ENCODE measurements around the gene ACER3. TPM values are rescaled to one million over a fixed set of nuclear protein-coding genes. Genes with fewer than 3 reads are reported as not detected.

Gene ACER3
- total RNA-seq, 1 donor from 2014 or later = 16.2 TPM

DNA sequence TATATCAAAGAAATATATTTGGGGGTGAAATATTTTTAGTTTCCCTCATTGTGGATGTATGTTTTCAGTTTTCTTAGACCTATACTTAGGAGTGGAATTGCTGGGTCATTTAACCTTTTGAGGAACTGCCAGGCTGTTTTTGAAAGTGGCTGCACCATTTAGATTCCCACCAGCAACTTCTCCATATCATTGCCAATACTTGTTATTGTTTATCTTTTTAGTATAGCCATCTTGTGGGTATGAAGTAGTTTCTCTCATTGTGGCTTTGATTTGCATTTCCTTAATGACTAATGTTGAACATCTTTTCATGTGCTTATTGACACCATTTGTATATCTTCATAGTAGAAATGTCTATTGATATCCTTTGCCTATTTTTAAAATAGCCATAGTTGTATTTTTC lies 111.3 kb downstream of the ACER3 start:
- DNase-seq (ENCODE audit: extremely low spot score in 2 of 2) = no peak
- H3K27me3 ChIP-seq = no peaks in the 10 kb centered on the region
- no peak overlapping the region for H3K27ac ChIP-seq
- no peaks in the 10 kb centered on the region for H3K4me1 ChIP-seq
- TF ChIP-seq POLR2AphosphoS5 (IDR thresholded peaks at IDR 0.05; ENCODE audit: insufficient read depth in 1 of 2, low read depth in 1 of 2) (no peak), CTCF (IDR thresholded peaks at IDR 0.05) (no peak), POLR2A (IDR thresholded peaks at IDR 0.05) (no peak)
- no peak overlapping the region for H3K4me3 ChIP-seq
- intact Hi-C loops (cut with DNase I) = no loop called here
- H3K36me3 ChIP-seq = peaks cover 0 to under 1% of the 10 kb centered on the region in 2 donors
- no peaks in the 10 kb centered on the region for H3K9me3 ChIP-seq

- no peak overlapping the region for H3K27ac ChIP-seq
- H3K4me3 ChIP-seq = no peak overlapping the region
- no peaks in the 10 kb centered on the region for H3K9me3 ChIP-seq
- intact Hi-C loops (cut with DNase I) = no loop called here
- TF ChIP-seq CTCF (IDR thresholded peaks at IDR 0.05) = no peak
- no peak for TF ChIP-seq POLR2A (IDR thresholded peaks at IDR 0.05)
- H3K4me1 ChIP-seq = no peaks in the 10 kb centered on the region
- H3K36me3 ChIP-seq = peaks cover 0 to 12% of the 10 kb centered on the region in 2 donors
- no peaks in the 10 kb centered on the region for H3K27me3 ChIP-seq
- DNase-seq (ENCODE audit: extremely low spot score in 2 of 2) = no peak
These were observed 113.6 kb downstream of the ACER3 start for GRCh38 chr11:76974179-76974891.

DNA sequence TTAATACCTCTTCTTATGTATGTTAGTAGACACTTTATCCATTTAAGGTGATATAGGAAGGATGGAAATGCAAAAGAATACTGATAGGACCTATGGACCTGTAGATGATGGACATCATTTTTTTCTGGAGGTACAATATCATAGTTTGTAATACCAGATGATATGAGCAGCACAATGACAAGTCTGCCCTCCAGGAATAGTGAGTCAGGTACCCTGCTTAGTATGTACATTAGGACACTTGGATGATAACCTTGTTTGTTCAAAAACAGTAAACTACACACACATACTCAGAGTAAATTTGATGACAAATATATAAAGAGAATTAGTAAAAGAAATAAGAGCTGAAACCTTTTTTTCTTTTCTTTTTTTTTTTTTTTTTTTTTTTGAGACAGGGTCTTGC lies 114.8 kb downstream of the ACER3 start:
- Histone ChIP-seq H3K27me3 (no peaks in the 10 kb centered on the region), H3K27ac (no peak overlapping the region), H3K9me3 (no peaks in the 10 kb centered on the region), H3K4me3 (no peak overlapping the region), H3K36me3 (peaks cover 0 to 12% of the 10 kb centered on the region in 2 donors), H3K4me1 (no peaks in the 10 kb centered on the region)
- intact Hi-C loops (cut with DNase I) = no loop called here
- no peak for TF ChIP-seq POLR2A (IDR thresholded peaks at IDR 0.05)
- no peak for TF ChIP-seq CTCF (IDR thresholded peaks at IDR 0.05)
- TF ChIP-seq POLR2AphosphoS5 (IDR thresholded peaks at IDR 0.05; ENCODE audit: insufficient read depth in 1 of 2, low read depth in 1 of 2) = no peak
- DNase-seq (ENCODE audit: extremely low spot score in 2 of 2) = no peak

DNA sequence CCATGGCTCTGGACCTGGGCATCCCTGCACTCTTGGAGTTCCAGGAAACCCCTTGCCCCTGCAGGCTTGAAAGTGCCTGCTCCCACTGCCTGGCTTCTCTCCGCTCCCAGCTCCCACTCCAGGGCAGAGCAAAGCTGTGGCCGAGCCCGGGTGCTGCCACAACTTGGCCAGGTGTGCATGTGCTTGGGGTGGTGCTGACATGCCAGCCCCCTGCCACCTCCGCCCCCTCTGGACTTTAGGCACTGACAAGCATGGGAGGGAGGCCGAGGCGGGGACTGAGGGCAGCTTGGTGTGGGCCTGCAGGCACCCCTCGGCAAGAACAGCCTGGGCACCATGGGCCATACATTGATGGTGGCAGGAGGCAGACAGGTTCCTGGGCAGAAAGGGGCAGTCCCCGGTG lies 117.1 kb downstream of the ACER3 start:
- Histone ChIP-seq H3K9me3 (no peaks in the 10 kb centered on the region), H3K27ac (no peak overlapping the region), H3K27me3 (no peaks in the 10 kb centered on the region), H3K4me1 (no peaks in the 10 kb centered on the region), H3K4me3 (no peak overlapping the region), H3K36me3 (peaks cover 0 to 12% of the 10 kb centered on the region in 2 donors)
- DNase-seq (ENCODE audit: extremely low spot score in 2 of 2) = no peak
- intact Hi-C loops (cut with DNase I) = no loop called here
- TF ChIP-seq POLR2AphosphoS5 (IDR thresholded peaks at IDR 0.05; ENCODE audit: insufficient read depth in 1 of 2, low read depth in 1 of 2) (no peak), CTCF (IDR thresholded peaks at IDR 0.05) (no peak), POLR2A (IDR thresholded peaks at IDR 0.05) (no peak)

DNA sequence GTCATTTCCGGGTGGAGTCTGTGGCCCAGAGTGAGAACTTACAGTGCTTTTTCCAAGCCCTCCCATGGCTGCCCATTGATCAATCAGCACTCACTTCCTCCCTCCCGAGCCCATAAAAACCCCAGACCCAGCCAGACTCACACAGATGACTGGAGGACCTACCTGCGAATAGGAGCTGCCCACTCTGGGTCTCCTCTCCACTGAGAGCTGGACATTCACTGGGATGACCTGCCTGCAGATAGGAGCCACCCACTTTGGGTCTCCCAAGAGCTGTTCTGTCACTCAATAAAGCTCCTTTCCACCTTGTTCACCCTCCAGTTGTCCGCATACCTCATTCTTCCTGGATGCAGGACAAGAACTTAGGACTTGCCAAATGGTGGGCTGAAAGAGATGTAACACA lies 117.5 kb downstream of the ACER3 start:
- H3K36me3 ChIP-seq = peaks cover 0 to 12% of the 10 kb centered on the region in 2 donors
- intact Hi-C loops (cut with DNase I) = no loop called here
- H3K4me1 ChIP-seq = no peaks in the 10 kb centered on the region
- H3K27ac ChIP-seq = no peak overlapping the region
- no peaks in the 10 kb centered on the region for H3K9me3 ChIP-seq
- no peaks in the 10 kb centered on the region for H3K27me3 ChIP-seq
- TF ChIP-seq POLR2AphosphoS5 (IDR thresholded peaks at IDR 0.05; ENCODE audit: insufficient read depth in 1 of 2, low read depth in 1 of 2) = no peak
- no peak for TF ChIP-seq POLR2A (IDR thresholded peaks at IDR 0.05)
- TF ChIP-seq CTCF (IDR thresholded peaks at IDR 0.05) = no peak
- no peak overlapping the region for H3K4me3 ChIP-seq
- no peak for DNase-seq (ENCODE audit: extremely low spot score in 2 of 2)
